HG03108 (cell line): ENCODE results near the gene TP53I11.

Source experiments
- ATAC-seq: cut with Tn5 transposase; IDR thresholded peaks from one replicate; pipeline ENCODE4 v1.9.1; 2021; ENCODE audit warnings: moderate library complexity; ENCODE audit not compliant: unreplicated experiment

The TP53I11 gene

DNA sequence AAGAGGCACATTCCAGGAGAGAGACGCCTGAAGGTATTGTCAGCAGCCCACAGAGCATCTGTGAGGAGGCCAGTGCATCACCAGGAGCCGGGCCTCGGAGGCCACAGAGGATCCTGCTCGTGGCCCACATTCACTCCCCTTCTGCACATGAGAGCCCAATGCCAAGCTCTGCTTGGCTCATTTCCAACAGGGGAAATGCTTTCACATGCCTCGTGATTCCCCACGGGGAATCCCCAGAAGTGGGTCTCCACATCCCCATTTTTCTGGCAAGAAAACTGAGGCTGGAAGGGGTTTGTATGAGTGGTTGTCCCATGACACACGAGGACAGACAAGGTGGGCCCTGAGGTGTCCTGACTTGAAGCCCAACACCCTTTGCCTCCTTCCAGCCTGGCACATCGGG, 34.4 kb downstream of the TP53I11 start:
- no peak for ATAC-seq

DNA sequence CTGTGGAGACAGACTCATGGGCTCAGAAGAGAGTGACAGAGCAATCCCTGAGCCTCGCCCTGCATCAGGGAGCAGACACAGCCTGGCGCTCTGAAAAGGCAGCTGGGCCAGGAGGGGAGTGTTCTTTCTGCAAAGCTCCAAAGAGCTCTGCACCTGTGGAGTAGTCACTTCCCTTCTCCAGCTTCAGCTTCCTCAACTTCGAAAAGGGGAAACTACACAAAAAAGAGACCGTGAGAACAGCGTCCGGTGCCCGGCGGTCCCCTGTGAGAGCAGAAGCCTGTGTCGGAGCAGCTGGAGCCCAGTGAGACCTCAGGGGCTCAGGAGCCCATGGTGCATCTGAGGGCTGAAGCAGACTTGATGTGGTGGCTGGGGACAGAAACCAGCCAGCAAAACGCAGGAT, 35.1 kb downstream of the TP53I11 start:
- no peak for ATAC-seq

DNA sequence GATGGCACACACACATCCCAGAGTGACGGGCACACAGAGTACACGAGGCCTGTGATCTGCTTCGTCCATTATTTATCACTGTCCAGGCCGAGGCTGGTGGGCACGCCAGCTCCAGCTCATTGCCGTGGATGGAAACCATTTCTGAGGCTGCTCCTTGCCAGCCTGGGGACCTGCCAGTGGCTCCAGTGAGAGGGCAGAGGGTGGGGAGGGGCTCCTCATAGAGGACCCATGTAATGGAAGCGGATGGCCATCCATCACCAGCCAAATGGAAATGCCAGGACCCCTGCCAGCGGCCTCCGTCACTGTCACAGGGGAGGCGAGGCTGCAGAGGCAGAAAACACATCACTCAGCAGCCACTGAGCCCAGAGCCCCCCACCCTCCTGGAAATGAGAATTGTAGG, 35.7 kb downstream of the TP53I11 start:
- ATAC-seq = no peak

DNA sequence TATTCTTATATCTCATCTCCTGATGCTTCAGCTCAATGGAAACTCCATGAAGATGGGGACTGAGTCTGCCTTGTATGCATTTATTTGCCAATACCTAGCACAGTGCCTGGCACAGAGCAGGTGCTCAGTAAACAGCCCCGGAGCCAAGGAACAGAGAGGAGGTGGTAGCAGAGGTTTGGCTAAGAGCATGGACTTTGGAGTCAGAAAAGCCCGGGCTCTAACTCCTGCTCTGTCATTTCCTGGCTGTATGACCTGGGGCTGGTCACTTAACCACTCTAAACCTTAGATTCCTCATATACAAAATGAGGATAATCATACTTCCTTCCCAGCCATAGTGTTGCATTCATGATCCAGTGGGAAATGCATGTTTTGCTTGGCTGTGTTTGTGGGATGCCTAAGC, 36.6 kb downstream of the TP53I11 start:
- no peak for ATAC-seq

DNA sequence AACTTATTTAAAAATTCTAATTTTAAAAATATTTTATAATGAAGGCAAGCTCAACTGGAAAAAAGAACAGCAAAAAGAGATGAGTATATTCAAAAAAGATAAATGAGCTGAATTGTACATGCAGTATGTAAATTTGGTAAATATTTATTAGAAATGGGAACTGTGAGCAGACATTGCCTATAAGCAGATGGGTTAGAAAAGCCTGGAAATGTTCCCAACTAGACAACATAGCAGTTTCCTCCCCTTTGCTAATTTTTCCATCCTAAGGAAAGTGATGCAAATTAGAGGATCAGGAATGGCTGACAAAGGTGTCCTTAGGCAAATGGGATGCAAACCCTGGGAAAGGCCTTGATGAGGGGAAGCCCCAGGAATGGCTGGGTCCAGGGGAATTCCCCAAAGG, 37.2 kb downstream of the TP53I11 start:
- no peak for ATAC-seq

DNA sequence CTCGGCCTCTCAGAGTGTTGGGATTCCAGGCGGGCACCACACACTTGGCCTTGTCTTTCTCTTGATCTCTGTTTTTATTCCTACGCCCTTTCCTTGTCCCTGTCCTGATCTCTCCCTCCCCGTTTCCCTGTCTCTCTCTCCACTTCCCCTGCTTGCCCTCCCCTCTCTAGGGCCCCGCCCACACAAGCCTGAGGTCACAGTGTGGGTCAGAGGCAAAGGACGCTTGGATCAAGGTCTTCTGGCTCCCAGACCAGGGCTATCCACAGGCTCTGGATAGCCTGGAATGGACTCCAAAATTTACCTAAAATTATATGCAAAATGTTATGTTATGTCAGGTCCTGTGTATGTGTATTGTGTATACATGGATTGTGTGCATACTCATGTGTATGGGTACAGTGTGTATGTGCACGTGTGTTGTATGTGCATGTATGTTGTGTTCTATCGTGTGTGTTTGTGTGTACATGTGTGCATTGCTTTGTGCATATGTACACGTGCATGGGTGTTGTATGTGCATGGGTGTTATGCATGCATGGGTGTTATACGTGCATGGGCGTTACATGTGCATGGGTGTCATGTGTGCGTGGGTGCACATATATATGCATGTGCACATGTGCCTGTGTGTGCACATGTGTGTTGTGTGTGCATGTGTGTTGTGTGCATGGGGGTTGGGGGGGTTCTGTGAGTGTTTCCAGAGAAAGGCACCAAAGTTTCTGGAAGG, 38.3 kb downstream of the TP53I11 start:
- no peak for ATAC-seq

DNA sequence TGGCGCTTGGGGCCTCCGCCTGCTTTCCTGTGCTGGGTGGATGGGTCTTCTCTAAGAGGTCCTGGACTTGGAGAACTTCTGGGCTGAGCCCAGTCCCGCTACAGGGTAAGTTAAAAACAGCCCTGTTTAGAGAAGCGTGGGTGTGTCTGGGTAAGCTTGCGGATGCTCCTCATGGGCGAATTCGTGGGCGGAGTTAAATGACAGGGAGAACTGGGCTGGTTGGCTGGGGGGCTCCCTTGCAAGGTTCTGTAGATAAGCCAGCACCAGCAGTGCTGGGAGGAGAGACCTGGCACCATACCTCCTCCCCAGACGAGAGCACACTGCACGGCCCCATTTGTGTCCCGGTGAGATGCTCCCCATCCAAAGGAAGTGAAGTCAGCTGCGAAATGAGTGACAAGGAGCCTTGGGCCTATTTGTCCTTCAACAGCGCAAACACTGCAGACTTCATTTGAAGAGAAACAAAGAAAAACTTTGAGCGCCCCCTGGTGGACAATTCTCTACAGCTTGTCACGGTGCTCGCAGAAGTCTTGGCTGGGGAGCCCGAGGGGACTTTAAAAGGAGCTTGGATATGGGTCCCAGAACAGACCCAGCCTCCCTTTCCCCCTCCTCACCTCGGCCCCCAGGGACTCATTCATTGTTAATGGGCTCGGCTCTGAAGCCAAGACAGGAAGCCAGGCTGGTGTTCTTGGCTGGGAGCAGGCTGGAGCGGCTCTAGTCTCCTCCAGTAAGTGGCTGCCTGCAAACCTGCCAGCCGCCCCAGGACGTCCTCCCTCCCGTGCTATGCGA, 39.5 kb downstream of the TP53I11 start:
- ATAC-seq = no peak

DNA sequence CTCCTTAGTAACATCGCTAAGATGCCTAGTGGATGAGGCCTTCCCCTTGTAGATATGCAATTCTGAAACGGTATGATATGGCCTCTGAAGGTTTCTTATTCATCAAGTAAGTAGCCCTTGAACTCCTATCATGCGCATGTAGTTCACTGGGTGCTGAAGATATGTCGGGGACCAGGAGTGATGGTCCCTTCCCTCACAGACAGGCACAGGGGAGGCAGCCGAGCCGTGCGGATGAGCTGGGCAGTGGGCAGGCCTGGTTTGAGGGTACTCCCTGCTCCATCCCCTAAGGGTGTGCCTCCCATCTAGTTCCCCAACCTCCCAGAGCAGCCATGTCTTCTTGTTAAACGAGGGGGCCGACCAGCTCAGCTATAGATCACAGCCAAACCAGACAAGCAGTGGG, 40.1 kb downstream of the TP53I11 start:
- no peak for ATAC-seq

DNA sequence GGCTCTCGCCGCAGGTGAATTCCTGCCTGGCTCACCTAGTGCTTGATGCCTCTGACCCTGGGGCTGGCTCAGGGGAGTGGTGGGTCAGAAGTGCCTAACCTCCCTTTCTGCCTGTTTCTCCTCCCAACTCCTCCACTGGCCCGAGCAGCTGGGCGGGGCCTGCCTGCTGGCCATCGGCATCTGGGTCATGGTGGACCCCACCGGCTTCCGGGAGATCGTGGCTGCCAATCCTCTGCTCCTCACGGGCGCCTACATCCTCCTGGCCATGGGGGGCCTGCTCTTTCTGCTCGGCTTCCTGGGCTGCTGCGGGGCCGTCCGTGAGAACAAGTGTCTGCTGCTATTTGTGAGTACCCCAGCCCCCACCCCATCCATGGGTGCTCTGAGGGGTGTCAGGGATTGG, 41.1 kb downstream of the TP53I11 start:
- no peak for ATAC-seq

DNA sequence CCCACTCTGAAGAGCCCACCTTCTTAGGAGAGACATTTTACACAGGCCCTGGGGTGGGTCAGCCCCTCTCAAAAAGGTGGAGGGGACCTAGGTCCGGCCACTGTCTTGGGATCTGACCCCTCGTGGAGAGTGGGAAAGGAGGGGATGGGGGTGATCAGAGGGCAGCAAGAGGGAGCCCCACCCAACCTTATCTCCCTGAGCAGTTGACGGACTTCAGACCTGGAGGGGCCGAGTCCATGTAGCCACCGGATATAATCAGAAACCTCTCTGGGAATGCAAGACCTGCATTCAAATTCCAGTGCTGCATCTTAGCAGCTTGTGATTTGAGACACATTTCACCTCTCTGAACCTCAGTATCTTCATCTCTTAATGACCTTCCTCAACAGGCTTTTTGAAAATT, 44.0 kb downstream of the TP53I11 start:
- ATAC-seq = no peak

DNA sequence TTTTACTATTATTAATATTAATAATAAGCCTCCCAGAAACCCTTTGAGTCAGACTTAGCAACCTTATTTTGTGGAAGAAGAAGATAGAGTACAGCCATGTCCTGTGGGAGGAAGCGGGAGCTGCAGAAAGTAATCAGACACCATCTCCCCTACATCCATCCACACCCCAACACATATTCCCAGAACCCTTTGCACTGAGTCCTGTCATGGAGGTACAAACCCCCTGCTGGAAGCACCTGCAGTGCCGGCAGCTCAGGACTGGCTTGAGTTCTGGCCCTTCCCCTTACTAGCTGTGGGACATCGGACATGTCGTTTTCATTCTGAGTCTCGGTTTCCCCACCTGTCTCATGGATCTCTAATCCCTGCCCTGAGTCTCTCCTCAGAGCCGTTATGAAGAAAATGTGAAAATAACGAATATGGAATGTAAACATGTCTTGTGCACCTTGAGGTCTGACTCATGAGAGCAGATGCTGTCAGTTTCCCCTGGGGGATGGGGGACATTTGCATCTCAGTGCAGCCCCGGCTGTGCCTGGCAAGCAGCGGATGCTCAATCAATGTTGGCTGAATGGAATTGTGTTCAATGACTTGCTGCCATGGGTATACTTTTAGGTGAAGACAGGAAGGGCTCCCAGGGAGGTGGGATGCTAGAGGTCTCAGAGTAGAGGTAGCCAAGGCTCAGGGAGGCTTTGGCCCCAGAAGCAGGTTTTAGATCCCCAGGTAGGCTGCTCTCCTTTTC, 45.4 kb downstream of the TP53I11 start:
- no peak for ATAC-seq

DNA sequence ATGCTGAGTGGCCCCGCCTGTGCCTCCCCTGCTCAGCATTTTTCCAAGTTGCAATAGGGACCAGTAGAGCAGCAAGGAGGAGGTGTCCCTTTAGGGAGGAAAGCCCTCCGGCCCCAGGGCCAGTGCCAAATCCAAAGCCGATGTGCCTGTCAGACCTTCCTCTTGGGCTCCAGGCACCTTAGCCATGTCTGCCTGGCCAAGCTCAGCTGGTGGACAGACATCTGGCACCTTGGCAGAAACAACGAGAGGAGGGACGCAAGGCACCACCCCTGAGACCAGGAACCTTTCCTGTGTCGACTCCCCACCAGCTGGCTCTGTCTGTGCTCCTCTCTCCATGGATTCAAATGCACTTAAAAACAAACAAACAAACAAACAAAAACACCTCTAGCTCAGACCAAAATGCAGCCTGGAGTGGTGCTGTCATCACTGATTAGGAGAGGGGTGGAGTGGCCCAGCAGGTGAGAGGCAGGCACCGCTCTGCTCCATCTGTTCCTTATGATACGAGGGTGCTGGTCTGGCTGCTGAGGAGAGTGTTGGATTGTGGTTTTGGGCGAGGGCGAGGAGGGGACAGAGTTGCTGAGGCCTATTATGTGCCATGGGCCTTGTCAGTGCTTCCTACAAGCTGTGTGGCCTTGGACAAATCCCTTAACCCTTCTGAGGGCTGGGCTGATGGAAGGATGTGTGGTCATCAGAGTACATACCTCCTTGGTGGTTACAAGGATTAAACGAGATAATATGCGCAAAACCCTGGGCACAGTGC, 46.2 kb downstream of the TP53I11 start:
- ATAC-seq = no peak

DNA sequence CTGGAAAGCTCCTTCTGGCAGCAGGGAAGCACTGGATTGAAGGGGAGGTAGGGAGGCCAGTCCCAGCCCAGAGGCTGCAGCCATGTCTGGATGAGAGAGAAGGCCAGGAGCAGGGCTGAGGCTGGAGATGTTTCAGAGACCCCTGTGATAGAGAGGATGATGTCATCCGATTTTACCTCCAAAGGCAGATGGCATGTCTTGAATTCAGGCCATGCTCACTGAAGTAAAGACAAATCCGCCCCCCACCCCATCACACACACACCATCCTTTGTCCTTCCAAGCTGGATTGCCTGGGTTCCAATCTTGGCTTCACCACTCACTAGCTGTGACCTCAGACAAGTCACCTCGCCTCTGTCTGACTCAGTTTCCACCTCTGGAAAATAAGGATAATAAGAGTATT, 47.2 kb downstream of the TP53I11 start:
- ATAC-seq = no peak

DNA sequence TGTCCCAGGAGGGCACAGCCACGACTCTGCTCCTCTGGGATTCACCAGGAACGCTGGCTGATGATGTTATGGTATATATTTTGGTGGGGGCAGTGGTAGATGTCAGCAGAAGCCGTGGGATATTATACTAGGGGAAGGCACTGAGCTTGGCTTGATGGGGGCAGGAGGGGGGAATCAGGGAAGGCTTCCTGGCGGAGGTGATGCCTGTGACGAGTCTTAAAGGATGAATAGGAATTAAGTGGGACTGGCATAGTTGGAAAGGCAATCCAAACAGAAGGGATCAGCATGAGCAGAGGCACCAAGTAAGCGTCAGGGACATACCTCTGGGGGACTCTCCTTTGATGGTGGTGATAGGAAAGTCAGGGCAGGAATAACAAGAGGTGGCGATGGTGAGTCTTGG, 47.6 kb downstream of the TP53I11 start:
- ATAC-seq = no peak

DNA sequence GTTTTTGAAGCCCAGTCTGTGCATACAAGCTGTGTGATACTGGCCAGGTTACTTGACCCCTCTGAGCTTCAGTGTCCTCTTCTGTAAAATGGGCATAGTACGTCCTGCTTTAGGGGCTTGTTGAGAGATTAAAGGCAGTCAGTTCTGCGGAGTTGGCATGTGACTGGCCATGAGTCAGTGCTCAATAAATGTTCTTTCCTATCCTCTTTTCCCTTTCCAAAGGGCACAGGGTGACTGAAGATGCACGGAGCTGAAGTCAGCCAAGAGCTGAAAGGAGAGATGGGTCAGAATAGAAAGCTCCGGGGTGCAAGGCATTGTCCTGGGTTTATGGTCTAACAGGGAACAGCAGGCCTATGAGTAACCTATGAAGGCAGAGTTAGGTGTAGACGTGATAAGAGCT, 48.9 kb downstream of the TP53I11 start:
- no peak for ATAC-seq

DNA sequence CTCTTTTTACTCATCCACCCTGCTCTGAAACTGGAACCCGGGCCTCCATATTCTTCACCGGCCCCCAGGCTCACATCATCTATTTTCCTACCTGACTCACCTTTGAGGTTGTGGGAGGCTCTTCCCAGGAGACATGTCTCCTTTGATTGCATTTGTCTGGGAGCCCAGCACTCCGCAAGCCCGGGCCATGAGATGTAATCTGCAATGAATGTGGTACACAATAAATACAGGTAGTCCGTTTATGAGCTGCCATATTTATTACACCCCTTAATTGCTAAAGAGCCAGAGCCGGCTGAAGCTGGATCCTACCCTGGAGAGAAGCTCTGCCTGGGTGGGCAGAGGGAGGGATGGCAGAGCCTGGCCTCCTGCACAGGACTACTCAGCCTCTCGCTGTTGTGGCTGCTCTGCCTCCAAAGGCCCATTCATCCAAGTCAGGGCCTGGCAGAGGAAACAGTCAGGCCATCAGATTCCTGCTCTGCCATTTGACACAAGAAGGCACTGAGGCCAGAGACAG, 49.5 kb downstream of the TP53I11 start:
- ATAC-seq = no peak

DNA sequence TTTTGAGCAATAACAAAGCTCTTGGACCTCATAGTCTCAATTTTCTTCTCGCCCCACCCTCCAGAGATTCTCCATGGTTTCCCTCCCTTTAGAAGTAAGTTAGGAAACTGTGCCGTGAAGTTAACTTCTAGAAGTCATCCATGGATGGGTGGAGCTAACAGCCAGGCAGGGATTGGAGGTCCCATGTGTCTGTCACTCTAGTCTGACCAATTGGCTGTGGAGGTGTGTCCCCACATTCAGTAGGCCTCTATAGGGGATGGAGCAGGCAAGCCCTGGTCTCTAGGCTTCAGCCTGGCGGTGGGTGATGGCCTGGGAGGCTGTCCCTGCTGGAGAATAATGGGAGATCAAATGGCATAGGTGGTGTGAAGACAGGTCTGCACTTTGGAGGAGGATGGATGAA, 50.7 kb downstream of the TP53I11 start:
- ATAC-seq = no peak

DNA sequence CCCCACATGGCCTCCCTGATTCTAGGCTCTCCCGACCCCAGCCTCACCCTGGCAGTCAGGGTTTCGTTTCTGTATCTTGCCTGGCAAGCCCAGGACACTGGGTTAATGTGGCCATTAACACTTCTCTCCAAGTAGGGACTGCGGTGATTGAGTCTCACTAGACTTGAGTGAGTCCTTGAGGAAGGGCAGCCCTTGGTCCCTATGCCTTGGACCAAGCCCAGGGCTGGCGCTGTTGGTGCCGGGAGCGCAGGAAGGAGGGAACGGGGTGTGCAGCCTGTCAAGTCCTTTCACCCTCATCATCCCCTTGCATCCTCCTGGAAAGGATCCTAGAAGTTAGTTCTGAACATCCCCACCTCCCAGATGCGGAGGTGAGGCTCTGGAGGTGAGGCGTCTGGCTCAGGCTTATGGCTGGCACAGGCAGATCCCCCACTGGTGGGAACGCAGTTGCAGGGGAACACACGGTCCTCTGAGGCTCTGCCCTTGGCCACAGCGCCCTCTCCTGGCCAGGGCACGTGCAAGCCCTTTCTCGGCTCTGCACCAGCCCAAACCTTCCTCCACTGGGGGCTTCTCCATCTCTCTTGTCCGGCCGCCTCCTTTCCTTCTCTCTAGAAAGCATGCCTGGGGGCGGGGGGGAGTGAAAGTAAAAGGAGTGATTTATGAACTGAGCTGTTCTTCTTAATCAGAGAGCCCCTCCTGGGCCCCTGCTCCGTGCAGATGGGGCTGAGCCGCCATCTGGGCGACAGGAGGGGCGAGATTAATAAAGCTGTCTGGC, 56.7 kb downstream of the TP53I11 start:
- ATAC-seq = no peak

DNA sequence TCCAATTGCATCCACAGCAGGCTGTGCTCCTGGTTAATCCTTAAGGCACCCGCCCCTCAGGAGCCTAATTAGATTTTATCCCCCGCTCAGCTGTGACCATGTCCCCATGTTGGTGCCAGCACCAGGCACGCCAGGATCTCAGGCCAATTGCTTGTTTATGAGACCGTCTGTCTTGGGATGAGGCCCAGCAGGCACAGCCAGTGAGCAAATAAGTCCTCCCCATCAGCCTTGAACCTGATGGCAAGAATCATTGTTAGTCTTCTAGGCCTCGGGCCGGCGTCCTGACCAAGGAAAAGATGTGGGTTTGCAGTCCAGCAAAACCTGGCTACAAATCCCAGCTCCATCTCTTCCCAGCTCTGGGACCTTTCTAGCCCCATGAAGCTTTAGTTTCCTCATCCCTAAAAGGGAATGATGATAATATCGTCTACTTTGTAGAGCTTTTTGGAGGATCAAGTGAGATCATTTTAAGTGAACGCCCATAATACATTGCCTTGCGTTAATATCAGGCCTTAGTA, 57.3 kb downstream of the TP53I11 start:
- ATAC-seq = no peak

DNA sequence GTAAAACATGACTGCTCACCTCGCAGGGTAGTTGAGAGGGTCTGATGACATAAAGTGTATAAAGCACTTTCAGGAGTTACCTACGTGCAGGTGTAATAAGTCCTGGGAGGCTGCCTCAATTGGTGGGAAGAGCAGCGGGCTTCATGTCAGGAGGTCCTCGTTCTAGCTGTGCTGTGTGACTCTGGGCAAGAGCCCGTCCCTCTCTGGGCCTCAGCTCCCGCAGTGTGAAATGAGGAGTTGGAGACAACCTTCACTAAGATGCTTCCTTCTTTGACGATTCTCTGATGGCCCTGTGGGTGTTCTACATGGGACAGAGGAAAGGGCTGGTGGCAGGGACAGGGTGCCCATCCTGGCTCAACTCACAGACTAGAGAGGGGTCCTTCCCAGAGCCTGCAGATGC, 57.8 kb downstream of the TP53I11 start:
- ATAC-seq = no peak
